NCI-H1092 treated with DMSO at 0.1 percent for 48 hours (cell line): Measurements from ENCODE around the gene BICD2.

Experiments used
- DNase-seq: peaks from one replicate; lab custom pipeline; 2025; lab: John Stamatoyannopoulos, UW

The BICD2 gene

GRCh38 chr9:92727716-92728700, 36.6 kb downstream of the BICD2 start:
- DNase-seq = no peak

GRCh38 chr9:92726971-92727715, 37.5 kb downstream of the BICD2 start:
- DNase-seq = peak; percentile 24

GRCh38 chr9:92726348-92726747, 38.3 kb downstream of the BICD2 start:
- no peak for DNase-seq

- no peak for DNase-seq
Measured at GRCh38 chr9:92725766-92726165, 38.9 kb downstream of the BICD2 start.

GRCh38 chr9:92725266-92725545, 39.4 kb downstream of the BICD2 start:
- DNase-seq = no peak

- peak; percentile 92 for DNase-seq
Measured at GRCh38 chr9:92724528-92725265, 39.9 kb downstream of the BICD2 start.

GRCh38 chr9:92723801-92724323, 40.8 kb downstream of the BICD2 start:
- no peak for DNase-seq

- no peak for DNase-seq
Measured at GRCh38 chr9:92723299-92723625, 41.4 kb downstream of the BICD2 start.

- DNase-seq = peak; percentile 42
Measured at GRCh38 chr9:92722386-92723298, 42.0 kb downstream of the BICD2 start.

- no peak for DNase-seq
Measured at GRCh38 chr9:92721548-92721947, 43.1 kb downstream of the BICD2 start.

GRCh38 chr9:92720807-92721535, 43.7 kb downstream of the BICD2 start:
- no peak for DNase-seq

GRCh38 chr9:92720209-92720765, 44.3 kb downstream of the BICD2 start:
- no peak for DNase-seq

GRCh38 chr9:92719028-92719647, 45.5 kb downstream of the BICD2 start:
- DNase-seq = no peak

GRCh38 chr9:92718086-92719001, 46.3 kb downstream of the BICD2 start:
- no peak for DNase-seq

GRCh38 chr9:92717201-92718085, 47.2 kb downstream of the BICD2 start:
- DNase-seq = no peak

- DNase-seq = peak; percentile 38
Measured at GRCh38 chr9:92716557-92716956, 48.1 kb downstream of the BICD2 start.

GRCh38 chr9:92715488-92716231, 49.0 kb downstream of the BICD2 start:
- no peak for DNase-seq
